ENCODE data around the gene ZNF614.
"Not testable (repeated sequence)": the region's sequence is repeated elsewhere in the genome, so short reads cannot be mapped to it uniquely, and the experiment has no call there.

Gene ZNF614

DNA sequence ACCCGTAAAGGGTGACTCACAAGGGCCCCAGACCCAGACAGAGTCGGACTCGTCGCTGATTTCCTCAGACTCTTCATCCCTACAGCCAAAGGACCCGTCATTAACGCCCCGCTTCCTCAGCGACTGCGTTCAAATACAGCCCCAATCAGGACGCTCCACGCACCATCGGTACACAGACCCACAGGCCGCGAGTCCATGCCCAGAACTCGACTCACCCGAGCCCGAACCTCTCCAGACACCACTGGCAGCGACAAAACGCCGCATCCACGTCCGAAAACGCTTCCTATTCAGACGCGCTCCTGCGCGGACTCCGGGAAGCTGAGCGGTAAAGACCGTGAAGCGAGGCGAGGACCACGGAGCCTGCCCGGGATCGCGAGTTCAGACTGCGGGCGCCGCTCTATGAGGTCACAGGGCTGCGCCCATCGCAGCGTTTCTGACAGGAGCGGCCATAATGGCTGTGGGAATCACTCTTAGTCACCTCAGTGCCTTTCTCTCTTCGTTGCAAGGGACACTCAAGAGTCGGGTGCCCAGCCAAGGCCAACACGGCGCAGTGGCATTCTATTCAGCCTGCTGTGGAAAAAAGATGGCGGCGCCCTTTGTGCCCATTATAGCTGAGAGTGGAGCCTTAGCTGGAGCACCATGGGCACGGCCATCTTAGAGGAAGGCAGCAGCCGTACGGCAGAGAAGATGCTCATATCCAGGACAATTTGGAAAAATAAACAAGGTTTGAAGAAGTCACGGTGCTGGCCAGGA lies at the start of gene ZNF614:
Gene ZNF614 (minus strand): TSS at position 353 of the 753 bp plus-strand sequence. CDS start 2,634 bp downstream, outside the sequence.
- DNase-seq (ENCODE audit: low read depth in 2 of 2), result peak; percentile 77 to 82

DNA sequence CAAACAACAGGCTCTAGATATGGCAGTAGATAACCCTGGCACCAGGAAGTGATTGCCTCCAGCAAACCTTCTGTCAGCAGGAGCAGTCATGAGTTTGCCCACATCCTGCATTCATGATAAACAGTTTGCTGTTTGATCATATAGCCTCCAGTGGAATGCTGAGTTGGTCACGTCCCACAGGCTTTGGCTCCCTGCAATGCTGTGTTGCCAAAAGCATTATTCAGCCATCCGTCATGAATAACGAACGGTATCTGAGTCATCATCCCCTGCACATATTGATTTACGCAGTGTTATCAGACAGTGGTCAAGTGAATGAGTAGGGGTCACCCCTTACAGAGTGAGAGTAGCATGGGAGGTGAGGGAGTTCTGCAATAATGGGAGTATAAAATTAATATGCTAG lies 42.3 kb upstream of the ZNF614 start:
- DNase-seq (ENCODE audit: low read depth in 2 of 2), result no peak

DNA sequence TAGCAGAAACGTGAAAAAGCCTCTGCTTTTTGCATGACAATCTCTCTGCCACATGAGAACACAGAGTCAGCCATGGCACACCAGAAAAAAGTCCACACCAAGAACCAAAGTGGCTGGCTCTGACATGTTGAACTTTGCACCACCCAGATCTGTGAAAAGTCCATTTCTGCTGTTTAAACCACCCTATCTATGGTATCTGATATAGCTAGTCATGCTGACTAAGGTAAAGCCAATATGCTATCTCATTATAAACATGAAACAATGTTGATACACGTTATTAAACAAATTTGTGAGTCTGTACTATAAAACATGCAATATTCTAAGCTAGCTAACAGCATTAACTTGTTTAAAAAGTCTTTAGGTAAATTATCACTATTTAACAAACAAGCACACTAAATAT lies 41.5 kb upstream of the ZNF614 start:
- DNase-seq (ENCODE audit: low read depth in 2 of 2), result no peak

DNA sequence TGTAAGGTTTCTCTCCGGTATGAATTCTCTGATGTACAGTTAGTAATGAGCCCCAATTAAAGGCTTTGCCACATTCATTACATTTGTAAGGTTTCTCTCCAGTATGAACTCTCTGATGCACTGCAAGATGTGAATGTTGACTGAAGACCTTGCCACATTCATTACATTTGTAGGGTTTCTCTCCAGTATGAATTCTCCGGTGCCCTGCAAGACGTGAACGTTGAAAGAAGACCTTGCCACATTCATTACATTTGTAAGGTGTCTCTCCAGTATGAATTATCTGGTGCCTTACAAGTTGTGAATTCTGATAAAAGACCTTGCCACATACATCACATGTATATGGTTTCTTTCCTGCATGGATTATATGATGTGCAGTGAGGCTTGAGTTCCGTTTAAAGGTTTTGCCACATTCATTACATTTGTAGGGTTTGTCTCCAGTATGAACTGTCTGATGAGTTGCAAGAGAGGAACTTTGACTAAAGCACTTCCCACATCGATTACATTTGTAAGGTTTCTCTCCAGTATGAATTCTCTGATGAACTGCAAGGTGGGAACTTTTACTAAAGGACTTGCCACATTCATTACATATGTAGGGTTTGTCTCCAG lies 38.2 kb upstream of the ZNF614 start:
- DNase-seq (ENCODE audit: low read depth in 2 of 2), result no peak

DNA sequence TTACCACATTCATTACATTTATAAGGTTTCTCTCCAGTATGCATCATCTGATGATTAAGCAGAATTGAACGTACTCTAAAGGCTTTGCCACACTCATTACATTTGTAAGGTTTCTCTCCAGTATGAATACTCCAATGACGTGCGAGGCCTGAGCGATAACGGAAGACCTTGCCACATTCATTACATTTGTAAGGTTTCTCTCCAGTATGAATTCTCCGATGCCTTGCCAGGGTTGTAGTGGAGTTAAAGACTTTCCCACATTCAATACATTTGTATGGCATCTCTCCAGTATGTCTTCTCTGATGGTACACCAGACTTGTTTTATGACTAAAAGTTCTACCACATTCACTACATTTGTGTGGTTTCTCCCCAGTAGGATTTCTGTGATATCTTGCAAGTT lies 37.2 kb upstream of the ZNF614 start:
- DNase-seq (ENCODE audit: low read depth in 2 of 2), result no peak

DNA sequence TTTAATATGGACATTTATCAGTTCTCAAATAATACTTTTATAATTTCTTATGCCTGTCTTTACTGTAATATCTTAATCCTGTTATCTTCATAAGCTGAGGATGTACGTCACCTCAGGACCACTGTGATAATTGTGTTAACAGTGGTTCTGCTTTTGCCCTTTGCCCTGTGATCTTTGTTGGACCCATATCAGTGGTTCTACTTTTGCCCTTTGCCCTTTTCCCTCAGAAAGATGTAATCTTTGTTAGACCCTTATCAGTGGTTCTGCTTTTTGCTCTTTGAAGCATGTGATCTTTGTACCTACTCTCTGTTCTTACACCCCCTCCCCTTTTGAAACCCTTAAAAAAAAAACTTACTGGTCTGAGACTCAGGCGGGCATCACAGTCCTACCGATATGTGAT lies 28.3 kb upstream of the ZNF614 start:
- DNase-seq (ENCODE audit: low read depth in 2 of 2), result not testable (repeated sequence)

DNA sequence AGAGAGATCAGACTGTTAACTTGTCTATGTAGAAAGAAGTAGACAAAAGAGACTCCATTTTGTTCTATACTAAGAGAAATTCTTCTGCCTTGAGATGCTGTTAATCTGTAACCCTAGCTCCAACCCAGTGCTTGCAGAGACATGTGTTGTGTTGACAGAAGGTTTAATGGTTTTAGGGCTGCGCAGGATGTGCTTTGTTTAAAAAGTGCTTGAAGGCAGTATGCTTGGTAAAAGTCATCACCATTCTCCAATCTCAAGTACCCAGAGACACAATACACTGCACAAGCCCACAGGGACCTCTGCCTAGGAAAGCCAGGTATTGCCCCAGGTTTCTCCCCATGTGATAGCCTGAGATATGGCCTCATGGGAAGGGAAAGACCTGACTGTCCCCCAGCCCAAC lies 23.6 kb upstream of the ZNF614 start:
- not testable (repeated sequence) for DNase-seq (ENCODE audit: low read depth in 2 of 2)

DNA sequence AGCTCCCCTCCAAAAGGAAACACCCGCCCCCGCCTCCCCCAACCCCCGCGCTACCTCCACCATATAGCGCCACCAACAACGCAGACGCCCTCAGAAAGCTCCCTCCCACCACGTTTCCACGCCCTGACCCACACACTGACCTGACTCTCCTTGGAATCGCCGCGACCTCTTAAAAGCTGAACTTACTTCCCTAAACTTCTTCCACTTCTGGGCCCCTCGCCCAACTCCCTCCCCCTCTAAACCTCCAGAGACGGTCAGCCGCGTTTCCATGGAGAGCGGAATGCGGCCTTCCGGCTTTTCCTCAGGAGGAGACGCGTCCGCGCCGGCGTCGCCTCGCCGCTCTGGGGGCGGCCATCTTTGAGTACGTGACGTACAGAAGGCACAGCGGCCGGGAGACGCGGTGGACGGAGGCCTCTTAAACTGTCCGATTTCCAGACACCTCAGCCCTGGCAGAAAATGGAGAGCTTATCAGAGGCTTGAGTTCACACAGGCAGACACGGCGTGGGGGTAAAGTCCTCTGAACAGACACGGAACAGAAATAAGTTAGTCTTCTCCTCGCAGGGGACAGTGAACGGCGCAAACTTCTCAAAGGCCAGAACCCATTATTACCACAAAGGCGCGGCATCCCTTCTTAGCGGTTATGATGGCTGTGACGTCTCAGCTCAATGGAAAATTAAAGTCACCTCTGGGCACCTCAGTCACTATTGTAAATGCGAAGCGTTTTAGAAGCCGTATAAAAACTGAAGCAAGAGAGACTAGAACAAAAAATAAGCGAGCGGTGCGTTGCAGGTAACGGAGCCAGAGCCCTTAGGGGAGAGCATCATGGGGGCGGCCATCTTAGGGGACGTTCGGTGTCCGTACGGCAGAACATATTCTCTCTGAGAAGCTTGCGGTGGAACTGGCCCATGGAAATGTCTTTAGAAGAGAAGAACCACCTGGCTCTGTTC lies 20.6 kb upstream of the ZNF614 start, which contains the start of gene ZNF432:
Gene ZNF432 (minus strand): TSS at position 284 of the 947 bp plus-strand sequence. CDS start 1,970 bp downstream, outside the sequence.
- DNase-seq (ENCODE audit: low read depth in 2 of 2), result peak; percentile 66 to 77

DNA sequence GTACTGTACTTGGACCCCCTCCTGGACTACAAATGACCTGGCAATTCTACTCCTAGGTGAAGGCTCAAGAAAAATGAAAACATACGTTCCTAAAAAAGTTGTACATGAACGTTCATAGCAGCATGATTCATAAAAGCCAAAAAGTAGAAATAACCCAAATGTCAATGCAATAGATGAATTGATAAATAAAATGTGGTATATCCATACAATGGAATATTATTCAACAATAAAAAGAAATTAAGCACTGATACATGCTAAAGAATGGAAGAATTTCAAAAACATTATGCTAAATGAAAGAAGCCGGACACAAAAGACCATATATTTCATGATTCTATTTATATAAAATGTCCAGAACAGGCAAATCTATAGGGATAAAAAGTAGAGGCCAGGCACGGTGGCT lies 11.0 kb upstream of the ZNF614 start:
- no peak for DNase-seq (ENCODE audit: low read depth in 2 of 2)

DNA sequence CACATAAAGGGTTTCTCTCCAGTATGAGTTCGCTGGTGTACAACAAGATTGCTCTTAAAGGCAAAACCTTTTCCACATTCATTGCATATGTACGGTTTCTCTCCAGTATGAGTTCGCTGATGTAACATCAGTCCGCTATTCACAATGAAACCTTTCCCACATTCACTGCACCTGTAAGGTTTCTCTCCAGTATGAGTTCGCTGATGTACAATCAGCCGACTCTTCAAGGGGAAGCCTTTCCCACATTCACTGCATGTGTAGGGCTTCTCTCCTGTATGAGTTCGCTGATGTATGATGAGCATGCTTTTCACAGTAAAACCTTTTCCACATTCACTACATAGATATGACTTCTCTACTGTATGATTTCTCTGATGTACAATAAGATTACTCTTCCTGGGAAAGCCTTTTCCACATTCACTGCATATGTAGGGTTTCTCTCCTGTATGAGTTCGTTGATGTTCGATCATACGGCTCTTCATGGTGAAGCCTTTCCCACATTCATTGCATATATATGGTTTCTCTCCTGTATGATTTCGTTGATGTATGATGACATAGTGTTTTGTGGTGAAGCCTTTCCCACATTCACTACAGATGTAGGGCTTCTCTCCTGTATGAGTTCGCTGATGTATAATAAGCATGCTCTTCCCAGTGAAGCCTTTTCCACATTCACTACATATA lies 6.0 kb upstream of the ZNF614 start:
- DNase-seq (ENCODE audit: low read depth in 2 of 2), result no peak

DNA sequence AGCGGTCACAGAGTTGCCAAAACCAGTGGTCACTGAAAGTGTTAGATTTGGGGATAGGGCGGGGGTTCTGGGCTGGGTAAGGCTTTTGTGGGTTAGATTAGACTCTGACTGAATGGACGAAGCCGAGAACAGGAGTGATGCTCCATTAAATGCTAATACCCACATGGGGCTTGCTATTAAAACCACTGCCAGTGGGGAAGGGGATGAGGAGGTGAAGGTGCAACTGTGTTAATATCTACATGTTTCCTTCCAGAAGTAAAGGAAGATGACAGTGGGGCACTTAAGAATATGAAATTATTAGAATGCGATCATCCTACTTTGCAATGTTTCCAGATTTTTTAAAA lies 573 bp upstream of the ZNF614 start:
- no peak for DNase-seq (ENCODE audit: low read depth in 2 of 2)

DNA sequence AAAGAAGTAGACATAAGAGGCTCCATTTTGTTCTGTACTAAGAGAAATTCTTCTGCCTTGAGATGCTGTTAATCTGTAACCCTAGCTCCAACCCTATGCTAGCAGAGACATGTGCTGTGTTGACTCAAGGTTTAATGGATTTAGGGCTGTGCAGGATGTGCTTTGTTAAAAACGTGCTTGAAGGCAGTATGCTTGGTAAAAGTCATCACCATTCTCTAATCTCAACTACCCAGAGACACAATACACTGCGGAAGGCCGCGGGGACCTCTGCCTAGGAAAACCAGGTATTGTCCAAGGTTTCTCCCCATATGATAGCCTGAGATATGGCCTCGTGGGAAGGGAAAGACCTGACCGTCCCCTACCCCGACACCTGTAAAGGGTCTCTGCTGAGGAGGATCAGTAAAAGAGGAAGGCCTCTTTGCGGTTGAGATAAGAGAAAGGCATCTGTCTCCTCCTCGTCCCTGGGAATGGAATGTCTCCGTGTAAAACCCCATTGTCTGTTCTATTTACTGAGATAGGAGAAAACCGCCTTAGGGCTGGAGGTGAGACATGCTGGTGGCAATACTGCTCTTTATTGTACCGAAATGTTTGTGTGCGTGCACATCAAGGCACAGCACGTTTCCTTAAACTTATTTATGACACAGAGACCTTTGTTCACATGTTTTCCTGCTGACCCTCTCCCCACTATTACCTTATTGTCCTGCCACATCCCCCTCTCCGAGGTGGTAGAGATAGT lies 1.8 kb downstream of the ZNF614 start:
- DNase-seq (ENCODE audit: low read depth in 2 of 2), result not testable (repeated sequence)

DNA sequence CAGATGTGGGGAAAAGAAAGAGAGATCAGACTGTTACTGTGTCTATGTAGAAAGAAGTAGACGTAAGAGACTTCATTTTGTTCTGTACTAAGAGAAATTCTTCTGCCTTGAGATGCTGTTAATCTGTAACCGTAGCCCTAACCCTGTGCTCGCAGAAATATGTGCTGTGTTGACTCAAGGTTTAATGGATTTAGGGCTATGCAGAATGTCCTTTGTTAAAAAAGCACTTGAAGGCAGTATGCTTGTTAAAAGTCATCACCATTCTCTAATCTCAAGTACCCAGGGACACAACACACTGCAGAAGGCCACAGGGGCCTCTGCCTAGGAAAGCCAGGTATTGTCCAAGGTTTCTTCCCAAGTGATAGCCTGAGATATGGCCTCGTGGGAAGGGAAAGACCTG lies 3.7 kb downstream of the ZNF614 start:
- not testable (repeated sequence) for DNase-seq (ENCODE audit: low read depth in 2 of 2)

DNA sequence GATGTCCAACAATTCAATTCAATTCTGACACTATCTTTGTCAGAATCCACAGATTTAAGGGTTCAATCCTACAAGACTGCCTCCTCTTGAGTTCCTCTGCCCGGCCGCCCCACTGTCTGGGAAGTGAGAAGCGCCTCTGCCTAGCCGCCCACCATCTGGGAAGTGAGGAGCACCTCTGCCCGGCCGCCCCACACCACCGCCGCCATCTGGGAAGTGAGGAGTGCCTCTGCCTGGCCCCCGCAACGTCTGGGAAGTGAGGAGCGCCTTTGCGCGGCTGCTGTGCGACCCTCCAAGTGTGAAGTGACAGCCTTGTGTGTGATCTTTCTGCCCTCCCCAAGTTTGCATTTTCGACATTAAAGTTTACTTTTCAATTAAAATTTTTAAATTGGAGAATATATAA lies 6.0 kb downstream of the ZNF614 start:
- DNase-seq (ENCODE audit: low read depth in 2 of 2), result no peak

DNA sequence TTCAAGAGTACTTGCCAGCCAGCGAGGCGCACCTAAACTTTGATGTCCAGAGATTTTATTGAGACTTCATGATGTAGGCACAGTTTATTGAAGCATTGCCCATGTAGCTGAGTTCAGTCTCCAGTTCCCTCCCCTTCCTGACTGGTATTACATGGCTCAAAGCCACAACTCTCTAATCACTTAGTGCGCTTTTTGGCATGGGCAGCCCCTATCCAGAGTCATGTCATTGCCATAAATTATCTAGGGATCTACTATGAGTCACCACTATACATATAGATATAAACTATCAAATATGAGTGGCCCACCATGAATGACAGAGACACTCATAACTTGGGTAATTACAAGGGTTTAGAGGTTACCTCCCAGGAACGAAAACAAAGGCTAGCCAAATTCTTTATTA lies 7.7 kb downstream of the ZNF614 start:
- no peak for DNase-seq (ENCODE audit: low read depth in 2 of 2)

DNA sequence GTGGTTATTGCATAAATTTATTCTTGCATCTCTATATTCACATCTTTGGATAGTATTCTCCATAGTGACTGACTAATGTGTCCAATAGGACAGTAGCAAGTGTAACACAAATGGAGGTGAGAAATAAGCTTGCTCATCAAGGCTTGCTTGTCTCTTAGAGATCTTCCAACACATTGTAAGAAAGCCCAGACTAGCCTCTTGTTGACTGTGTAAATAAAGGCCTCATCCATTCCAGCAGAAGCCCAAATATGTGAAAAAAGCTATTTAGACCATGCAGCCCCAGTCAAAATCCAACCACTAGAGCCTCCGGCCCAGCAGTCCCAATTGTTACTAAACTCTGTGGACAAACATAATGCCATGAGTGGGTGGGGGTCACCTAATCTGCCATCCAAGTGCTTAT lies 17.5 kb downstream of the ZNF614 start:
- no peak for DNase-seq (ENCODE audit: low read depth in 2 of 2)

DNA sequence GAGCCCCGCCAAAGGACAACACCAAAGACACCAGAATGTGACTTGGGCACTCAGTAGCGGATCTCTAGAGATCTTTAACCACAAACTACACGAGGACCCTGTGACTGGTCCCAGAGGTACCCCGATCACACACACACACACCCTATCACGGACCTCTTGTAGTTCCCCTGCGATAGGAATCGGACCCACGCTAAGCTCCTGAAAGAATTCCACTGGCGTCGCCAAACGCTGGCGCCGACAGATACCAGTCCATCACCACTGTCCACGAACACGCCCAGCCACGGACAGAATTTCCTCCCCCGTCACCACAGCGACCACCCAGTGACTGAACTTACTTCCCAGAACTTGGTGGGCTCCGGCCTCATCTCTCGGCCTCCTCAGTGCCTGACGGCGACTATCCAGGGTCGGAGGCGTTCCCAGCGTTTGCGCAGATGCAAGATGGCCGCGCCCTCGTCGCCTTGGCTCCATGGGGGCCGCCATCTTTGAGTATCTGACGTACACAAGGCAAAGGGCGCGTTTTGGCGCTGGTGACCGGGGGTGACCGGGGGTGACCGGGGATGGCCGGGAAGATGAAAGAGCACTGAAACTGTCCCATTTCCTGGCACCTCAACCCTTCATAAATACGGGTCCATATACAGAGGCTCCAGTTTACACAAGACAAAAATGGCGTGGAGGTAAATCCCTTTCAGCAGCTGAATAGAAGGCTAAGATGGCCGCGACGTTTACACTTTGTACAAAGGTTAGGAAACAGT lies 20.2 kb downstream of the ZNF614 start, which contains the start of gene ZNF615:
Gene ZNF615 (minus strand): TSS at position 406 of the 752 bp plus-strand sequence. CDS start 4,500 bp downstream, outside the sequence.
- peak; percentile 83 for DNase-seq (ENCODE audit: low read depth in 2 of 2)

DNA sequence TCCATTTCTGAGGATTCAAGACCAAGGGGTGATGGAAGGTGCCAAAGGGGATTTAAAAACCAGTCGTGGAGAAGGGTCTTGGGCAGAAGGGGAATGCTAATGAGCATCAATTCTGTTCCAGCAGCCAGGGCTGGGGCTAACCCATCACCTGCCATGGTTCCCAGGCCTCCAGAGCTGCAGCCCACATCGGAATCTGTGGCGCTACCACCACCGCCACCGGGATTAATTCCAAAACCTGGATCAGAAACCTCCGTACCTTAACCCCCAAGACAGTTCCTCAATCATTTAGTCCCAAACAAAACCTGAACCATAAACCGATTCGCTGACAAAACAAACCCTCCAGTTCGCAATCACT lies 20.8 kb downstream of the ZNF614 start:
- DNase-seq (ENCODE audit: low read depth in 2 of 2), result no peak

DNA sequence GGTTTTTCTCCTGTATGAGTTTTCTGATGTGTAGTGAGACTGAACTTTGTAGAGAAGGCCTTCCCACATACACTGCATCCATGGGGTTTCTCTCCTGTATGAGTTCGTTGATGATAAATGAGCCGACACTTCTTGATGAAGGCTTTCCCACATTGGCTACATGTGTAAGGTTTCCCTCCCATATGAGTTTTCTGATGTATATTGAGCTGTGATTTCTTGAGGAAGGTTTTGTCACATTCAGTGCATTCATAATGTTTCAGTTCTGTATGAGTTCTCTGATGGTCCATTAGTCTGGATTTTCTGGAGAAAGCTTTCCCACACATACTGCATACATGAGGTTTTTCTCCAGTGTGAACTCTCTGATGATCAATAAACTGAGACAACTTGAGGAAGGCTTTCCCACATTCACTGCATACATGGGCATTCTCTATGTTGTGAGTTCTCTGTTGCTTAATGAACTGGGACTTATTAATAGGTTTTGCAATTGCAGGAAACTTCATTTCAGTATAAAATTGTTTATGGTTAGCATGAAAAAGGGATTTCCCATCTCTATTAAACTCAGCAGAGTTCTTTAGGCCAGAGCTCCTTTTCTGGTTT lies 34.0 kb downstream of the ZNF614 start:
- DNase-seq (ENCODE audit: low read depth in 2 of 2), result no peak

DNA sequence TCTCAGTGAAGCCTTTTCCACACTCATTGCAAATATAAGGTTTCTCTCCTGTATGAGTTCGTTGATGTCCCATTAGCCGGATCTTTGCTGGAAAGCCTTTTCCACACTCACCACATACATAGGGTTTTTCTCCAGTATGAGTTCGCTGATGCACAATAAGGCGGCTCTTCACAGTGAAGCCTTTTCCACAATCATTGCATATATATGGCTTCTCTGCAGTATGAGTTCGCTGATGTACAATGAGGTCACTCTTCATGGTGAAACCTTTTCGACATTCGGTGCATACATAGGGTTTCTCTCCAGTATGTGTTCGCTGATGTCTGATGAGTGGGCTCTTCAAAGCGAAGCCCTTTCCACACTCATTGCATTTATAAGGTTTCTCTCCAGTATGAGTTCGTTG lies 34.8 kb downstream of the ZNF614 start:
- DNase-seq (ENCODE audit: low read depth in 2 of 2), result no peak
